Mesodermal cell (in vitro differentiated cells): ENCODE data around the gene BTN3A1.

Experiments
- H3K27ac ChIP-seq: 2 replicates; pipeline ENCODE4 v1.7.0; 2013; ENCODE audit warnings: mild to moderate bottlenecking, low read depth, low read length, moderate library complexity; ENCODE audit not compliant: severe bottlenecking
- H3K36me3 ChIP-seq: 2 replicates; pipeline ENCODE4 v1.7.1; 2013; ENCODE audit warnings: mild to moderate bottlenecking, low read length, moderate library complexity; ENCODE audit not compliant: control insufficient read depth, insufficient read depth
- H3K4me1 ChIP-seq: one replicate; pipeline ENCODE4 v1.7.1; 2013; ENCODE audit warnings: mild to moderate bottlenecking, low read length; ENCODE audit not compliant: insufficient read depth, control insufficient read depth, poor library complexity, severe bottlenecking
- H3K4me3 ChIP-seq: 2 replicates; pipeline ENCODE4 v1.7.0; 2013; ENCODE audit warnings: low read length, control low read depth, mild to moderate bottlenecking; ENCODE audit not compliant: insufficient read depth, poor library complexity, severe bottlenecking; ENCODE audit errors: extremely low read depth
- H3K9me3 ChIP-seq: 2 replicates; pipeline ENCODE4 v1.7.1; 2013; ENCODE audit warnings: mild to moderate bottlenecking, low read length, moderate library complexity; ENCODE audit not compliant: control insufficient read depth
- WGBS, 2 experiments: methylation state at CpG; one replicate each; pipeline ENCODE4 v1.1.5; 2013; ENCODE audit warnings: missing lambda C conversion rate in 2 of 2; ENCODE audit not compliant: insufficient coverage in 2 of 2; 5-methylcytosine and 5-hydroxymethylcytosine counted together

Gene BTN3A1

DNA sequence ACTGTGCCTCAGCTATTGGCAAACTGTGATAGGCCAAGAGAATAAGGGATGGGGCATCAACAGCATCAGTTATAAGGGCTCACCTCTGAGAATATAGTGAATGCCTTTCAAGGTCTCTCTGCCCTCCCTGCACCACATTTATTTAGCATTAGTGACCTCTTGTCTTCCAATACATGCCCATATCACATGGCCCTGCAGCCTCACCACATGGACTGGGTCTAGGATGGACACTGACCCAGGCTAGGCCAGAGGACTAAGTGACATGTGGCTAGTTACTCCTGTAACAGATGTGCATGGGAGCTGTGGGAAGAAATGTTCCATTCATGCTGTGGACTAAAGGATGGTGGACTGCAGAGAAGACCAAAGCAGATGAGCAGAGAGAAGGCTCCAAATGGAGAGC is 22.3 kb upstream of the BTN3A1 start:
- Histone ChIP-seq H3K36me3 (no peaks in the 10 kb centered on the region), H3K4me3 (no peak overlapping the region)

DNA sequence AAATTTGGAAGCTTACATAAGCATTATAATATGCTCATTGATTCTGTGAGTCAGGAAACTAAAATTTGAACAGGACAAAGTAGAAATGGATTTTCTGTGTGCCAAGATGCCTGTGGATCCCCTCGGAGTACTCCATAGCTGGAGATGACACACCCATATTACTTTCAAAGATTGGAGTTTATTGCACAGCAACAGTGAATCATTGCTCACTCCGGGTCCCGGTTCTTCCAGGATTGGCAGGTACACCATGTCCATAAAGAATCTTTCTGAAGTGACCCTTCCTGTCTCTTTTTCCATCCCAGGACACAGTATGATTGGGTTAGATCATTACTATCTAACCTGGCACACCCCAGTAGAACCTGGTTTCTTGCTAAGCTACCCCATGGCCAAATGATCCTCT is 21.8 kb upstream of the BTN3A1 start:
- peaks cover 2% of the 10 kb centered on the region for H3K4me1 ChIP-seq
- no peak overlapping the region for H3K27ac ChIP-seq
- 89 to 90% methylated on average over 3 of the region's 3 CpGs for WGBS, 2 experiments
- H3K36me3 ChIP-seq, result no peaks in the 10 kb centered on the region
- H3K4me3 ChIP-seq, result no peak overlapping the region
- H3K9me3 ChIP-seq, result no peaks in the 10 kb centered on the region

More for the DNA sequence above, 22.3 kb upstream of the BTN3A1 start:
- H3K27ac ChIP-seq, result no peak overlapping the region
- H3K9me3 ChIP-seq, result no peaks in the 10 kb centered on the region
- H3K4me1 ChIP-seq, result peaks cover 2% of the 10 kb centered on the region

DNA sequence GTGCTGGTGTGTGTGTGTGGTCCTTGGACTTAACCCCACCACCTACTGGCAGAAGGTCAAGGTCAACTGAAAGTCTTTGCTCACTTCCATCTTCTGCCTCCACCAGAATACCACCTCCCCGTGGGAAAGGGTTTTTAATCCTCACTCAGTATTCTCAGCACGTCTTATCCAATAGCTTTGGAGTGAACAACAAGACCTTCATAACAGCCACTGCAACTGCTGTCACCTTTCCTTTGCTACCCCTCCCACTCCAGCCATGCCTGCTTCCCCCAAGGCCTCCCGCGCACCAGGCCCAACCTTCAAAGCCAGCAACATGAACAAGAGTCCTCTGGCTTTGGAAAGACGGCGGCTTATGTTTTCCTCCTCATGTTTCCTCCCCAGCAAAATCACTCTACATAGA is 20.0 kb upstream of the BTN3A1 start:
- 84 to 100% methylated on average over 2 to 4 of the region's 6 CpGs for WGBS, 2 experiments
- H3K4me3 ChIP-seq, result no peak overlapping the region
- H3K36me3 ChIP-seq, result no peaks in the 10 kb centered on the region
- H3K27ac ChIP-seq, result no peak overlapping the region
- H3K4me1 ChIP-seq, result peaks cover 2% of the 10 kb centered on the region
- H3K9me3 ChIP-seq, result no peaks in the 10 kb centered on the region

DNA sequence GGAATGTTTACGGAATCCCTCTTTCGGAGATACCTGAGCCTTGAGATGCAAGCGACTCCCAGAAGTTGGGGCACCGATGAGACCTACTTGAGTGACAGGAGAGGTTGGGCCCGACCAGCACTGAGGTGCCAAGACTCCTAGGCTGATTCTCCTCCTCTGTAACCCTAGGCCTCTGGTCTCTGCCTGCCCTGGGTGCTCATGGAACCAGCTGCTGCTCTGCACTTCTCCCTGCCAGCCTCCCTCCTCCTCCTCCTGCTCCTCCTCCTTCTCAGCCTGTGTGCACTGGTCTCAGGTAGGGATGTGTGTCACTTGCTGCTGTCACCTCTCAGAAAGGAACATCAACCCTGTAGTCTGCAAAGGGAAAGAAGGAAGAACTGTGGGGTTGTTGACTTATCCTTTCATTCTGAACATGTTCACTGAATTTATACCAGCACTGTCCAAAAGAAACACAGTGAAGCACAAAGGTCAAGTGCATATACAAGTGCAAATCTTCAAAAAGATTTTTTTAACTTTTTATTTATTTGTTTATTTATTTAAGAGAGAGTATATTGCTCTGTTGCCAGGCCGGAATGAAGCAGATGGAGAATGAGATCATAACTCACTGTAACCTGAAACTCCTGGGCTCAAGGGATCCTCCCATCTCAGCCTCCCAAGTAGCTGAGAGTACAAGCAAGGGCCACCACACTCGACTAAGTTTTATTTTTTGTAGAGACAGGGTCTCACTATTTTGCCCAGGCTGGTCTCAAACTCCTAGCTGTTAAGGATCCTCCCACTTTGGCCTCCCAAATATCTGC is 18.3 kb upstream of the BTN3A1 start:
- Histone ChIP-seq H3K4me3 (peak overlapping the region; percentile 67), H3K4me1 (peaks cover 7% of the 10 kb centered on the region), H3K36me3 (peaks cover 3% of the 10 kb centered on the region), H3K9me3 (no peaks in the 10 kb centered on the region), H3K27ac (peak overlapping the region; percentile 73)
- WGBS, 2 experiments, result 14 to 15% methylated on average over 5 to 6 of the region's 7 CpGs

DNA sequence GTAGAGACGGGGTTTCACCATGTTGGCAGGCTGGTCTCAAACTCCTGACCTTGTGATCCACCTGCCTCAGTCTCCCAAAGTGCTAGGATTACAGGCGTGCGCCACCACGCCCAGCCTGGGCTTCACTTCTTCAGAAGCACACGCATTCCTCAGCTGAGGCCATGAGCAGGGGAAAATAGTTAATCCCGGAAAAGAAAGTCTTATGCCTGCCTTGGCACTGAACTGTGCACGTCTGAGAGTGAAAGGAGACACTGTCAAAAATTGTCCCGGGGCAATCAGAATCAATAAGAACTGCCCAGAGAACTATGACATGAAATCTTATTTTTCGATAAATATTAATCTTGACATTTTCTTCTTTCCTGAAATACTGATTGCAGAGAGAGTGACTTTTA is 16.3 kb upstream of the BTN3A1 start:
- H3K27ac ChIP-seq, result no peak overlapping the region
- WGBS, 2 experiments, result 94 to 99% methylated on average over 8 of the region's 9 CpGs

DNA sequence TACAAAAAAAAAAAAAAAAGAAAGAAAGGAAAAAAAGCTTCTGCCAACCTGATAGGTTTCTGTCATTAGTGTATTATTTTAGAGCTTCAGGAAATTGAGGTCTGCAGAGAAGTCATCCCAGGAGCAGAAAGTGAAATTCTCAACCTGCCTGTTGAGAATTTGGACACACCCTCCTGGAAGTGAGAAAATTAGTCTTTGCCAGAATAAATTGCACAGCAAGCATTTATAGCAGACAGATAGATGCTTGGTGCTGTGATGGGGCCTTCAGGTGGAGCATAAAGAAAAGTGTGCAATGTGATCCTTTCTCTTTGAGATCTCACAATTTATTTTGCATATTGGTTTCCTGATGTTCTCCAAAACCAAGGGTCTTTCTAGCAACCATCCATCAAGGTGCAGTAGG is 14.5 kb upstream of the BTN3A1 start:
- H3K36me3 ChIP-seq, result peaks cover 28% of the 10 kb centered on the region

More for the DNA sequence above, 16.3 kb upstream of the BTN3A1 start:
- H3K4me1 ChIP-seq, result peaks cover 7% of the 10 kb centered on the region
- no peak overlapping the region for H3K4me3 ChIP-seq
- no peaks in the 10 kb centered on the region for H3K9me3 ChIP-seq
- peaks cover 12% of the 10 kb centered on the region for H3K36me3 ChIP-seq

DNA sequence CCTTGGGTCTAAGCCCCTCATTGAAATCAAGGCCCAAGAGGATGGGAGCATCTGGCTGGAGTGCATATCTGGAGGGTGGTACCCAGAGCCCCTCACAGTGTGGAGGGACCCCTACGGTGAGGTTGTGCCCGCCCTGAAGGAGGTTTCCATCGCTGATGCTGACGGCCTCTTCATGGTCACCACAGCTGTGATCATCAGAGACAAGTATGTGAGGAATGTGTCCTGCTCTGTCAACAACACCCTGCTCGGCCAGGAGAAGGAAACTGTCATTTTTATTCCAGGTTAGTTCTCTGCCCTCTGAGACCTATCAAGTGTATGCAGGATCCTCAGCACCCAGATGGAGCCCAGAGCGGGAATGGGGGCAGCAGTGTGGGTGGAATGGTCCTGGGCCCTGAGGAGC is 14.1 kb upstream of the BTN3A1 start:
- Histone ChIP-seq H3K4me3 (no peak overlapping the region), H3K36me3 (peaks cover 31% of the 10 kb centered on the region), H3K4me1 (peaks cover 7% of the 10 kb centered on the region), H3K9me3 (no peaks in the 10 kb centered on the region), H3K27ac (no peak overlapping the region)
- WGBS, 2 experiments, result 51 to 61% methylated on average over 5 to 6 of the region's 6 CpGs

More for the DNA sequence above, 14.5 kb upstream of the BTN3A1 start:
- H3K4me3 ChIP-seq, result no peak overlapping the region
- H3K27ac ChIP-seq, result no peak overlapping the region
- no peaks in the 10 kb centered on the region for H3K9me3 ChIP-seq
- H3K4me1 ChIP-seq, result peaks cover 7% of the 10 kb centered on the region

DNA sequence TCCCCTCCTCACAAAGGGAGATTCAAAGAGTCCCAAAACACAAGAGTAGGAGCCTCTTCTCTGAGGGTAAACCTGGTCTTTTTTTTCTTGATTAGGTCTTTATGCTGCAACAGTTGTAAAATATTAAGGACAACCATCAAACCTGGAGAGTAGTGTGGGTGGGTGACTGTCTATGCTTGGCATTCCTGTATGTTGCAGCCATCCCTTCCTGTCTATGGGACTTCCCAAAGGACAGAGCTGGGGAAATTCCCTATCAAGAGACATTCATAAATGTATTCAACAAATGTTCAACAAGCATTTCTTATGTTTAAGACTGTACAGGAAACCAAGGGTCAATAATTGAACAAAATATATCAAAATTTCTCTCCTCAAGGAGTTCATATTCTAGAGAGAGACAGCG is 13.6 kb upstream of the BTN3A1 start:
- Histone ChIP-seq H3K4me1 (peaks cover 7% of the 10 kb centered on the region), H3K36me3 (peaks cover 31% of the 10 kb centered on the region), H3K9me3 (no peaks in the 10 kb centered on the region), H3K27ac (no peak overlapping the region), H3K4me3 (no peak overlapping the region)
- 100% methylated on average over 1 of the region's 1 CpG; no CpG with 5 or more reads in 1 of the 2 experiments for WGBS, 2 experiments

DNA sequence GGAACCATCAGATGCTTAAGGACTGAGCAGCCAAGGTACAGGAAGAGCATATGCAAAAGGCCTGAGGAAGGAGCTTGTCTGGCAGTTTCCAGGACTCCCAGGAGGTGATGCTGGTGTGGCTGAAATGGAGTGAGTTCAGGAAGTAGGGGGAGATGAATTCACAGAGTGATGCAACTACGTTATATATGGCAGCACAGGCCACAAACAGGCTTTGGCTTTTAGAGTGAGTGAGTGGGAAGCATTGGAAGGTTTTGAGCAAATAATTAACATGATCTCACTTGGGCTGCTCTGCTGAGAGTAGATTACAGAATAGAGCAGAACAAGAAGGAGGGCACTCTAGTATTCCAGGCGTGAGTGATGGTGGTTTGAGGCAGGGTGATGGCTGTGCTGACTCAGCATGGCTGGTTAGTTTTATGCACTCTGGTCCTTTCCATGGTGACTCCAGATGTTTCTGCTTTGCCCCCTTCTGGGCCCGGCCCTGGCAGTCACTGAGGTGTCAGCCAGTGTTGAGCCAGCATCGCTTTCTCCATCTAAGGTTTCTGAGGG is 12.7 kb upstream of the BTN3A1 start:
- Histone ChIP-seq H3K4me1 (peaks cover 5% of the 10 kb centered on the region), H3K27ac (no peak overlapping the region), H3K4me3 (no peak overlapping the region), H3K36me3 (peaks cover 31% of the 10 kb centered on the region), H3K9me3 (no peaks in the 10 kb centered on the region)
- WGBS, 2 experiments, result 87 to 95% methylated on average over 4 of the region's 4 CpGs

DNA sequence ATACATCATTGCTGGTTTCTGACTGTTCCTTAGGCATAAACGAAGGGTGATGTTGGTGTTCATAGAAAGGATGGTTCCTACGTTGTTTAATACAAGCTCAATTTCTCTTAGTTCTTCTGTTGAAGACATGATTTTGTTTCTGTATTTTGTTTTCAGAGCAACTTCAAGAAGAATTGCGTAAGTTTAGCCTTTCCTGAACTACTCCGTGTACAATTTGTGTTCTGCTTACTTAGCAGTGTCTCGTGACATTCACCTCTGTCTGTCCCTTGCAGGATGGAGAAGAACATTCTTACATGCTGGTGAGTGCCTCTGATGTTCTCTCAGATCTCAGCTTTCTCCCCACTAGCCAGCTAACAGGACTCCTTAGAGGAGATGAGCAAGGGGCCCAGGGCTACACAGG is 11.5 kb upstream of the BTN3A1 start:
- H3K27ac ChIP-seq, result no peak overlapping the region
- 88 to 89% methylated on average over 4 to 5 of the region's 5 CpGs for WGBS, 2 experiments
- H3K4me1 ChIP-seq, result peaks cover 5% of the 10 kb centered on the region
- no peak overlapping the region for H3K4me3 ChIP-seq
- H3K9me3 ChIP-seq, result no peaks in the 10 kb centered on the region
- peaks cover 31% of the 10 kb centered on the region for H3K36me3 ChIP-seq

DNA sequence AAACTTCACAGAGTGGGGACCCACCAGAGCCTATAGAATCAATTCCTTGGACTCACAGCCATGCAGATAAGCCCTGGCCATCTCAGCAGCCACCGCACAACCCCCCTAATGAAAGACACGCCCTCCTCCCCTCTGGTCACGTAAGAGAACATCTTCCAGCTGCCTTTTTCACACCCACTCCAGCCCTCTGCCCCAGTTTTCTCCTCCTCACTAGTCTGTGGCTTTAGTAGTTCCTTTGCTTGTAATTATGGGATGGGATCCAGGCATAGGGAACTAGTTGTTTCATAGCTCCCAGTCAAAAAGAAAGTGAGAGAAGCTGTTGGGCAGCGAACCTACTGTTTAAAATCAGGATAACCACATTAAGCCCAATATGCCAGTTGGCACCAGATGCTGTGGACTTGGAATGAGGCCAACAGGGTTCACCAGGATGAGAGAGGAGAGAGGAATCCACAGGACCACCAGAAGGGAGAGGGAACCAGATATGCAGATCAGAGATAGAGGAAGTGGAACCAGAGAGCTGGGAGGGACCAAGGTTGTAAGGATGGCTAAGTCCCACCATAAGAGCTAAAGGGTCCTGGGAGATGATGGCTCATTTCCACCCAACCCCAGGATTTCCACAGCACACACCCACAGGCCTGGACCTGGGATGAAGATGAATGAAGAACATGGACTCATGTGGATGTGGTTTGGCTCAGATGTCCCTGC is 9.0 kb upstream of the BTN3A1 start:
- H3K4me1 ChIP-seq, result no peaks in the 10 kb centered on the region
- no peak overlapping the region for H3K27ac ChIP-seq
- H3K9me3 ChIP-seq, result no peaks in the 10 kb centered on the region
- no peak overlapping the region for H3K4me3 ChIP-seq
- 95 to 100% methylated on average over 1 to 2 of the region's 4 CpGs for WGBS, 2 experiments
- H3K36me3 ChIP-seq, result peaks cover 28% of the 10 kb centered on the region
